Mononuclear cell (primary cell): ENCODE data around the gene NBPF9. TPM values are rescaled to one million over a fixed set of nuclear protein-coding genes. Genes with fewer than 3 reads are reported as not detected.
"Not testable (repeated sequence)": the region's sequence is repeated elsewhere in the genome, so short reads cannot be mapped to it uniquely, and the experiment has no call there.

Source experiments
- H3K27me3 ChIP-seq: 2 replicates; pipeline ENCODE4 v1.6.0; 2011; ENCODE audit warnings: low read length, control low read depth; ENCODE audit not compliant: insufficient read depth
- H3K4me1 ChIP-seq: 2 replicates; pipeline ENCODE4 v1.5.1; 2011; ENCODE audit warnings: mild to moderate bottlenecking, low read length, control low read depth; ENCODE audit not compliant: insufficient read depth
- H3K4me3 ChIP-seq: 2 replicates; pipeline ENCODE4 v1.5.1; 2011; ENCODE audit warnings: mild to moderate bottlenecking, low read length, moderate library complexity
- H3K9me3 ChIP-seq: 2 replicates; pipeline ENCODE4 v1.5.1; 2011; ENCODE audit warnings: low read depth, mild to moderate bottlenecking, control low read depth, low read length
- total RNA-seq: library from RNA; depleted of rRNA; stranded (reverse); fragments of >200 nt; gene quantifications from one replicate; pipeline ENCODE4 v1.2.3, GENCODE V29; 2012

NBPF9 gene
- total RNA-seq, 1 donor = 24.5 TPM

DNA sequence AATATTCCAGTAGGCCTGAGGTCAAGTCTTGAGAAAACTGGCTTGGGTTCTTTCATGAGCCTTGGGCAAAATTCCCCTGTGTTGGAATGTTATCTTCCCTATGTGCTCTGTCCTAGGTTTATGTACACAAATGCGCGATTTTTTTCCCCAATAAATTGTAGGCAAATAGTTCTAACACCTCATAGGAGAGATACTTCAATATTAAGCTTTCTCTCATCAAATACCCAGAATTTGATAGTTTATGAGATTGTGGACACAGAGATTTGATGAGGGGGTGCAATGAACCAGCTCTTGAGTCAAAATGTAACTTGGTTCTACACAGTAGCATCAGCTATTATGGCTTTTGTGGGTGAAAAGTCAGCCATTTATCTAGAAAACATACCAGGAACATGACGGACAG is 38.7 kb downstream of the NBPF9 start:
- H3K27me3 ChIP-seq, H3K4me1 ChIP-seq, H3K9me3 ChIP-seq, H3K4me3 ChIP-seq: not testable (repeated sequence)

GRCh38 chr1:149043056-149043455 is 60.3 kb downstream of the NBPF9 start:
- not testable (repeated sequence) for H3K9me3 ChIP-seq, H3K27me3 ChIP-seq, H3K4me3 ChIP-seq, H3K4me1 ChIP-seq

DNA sequence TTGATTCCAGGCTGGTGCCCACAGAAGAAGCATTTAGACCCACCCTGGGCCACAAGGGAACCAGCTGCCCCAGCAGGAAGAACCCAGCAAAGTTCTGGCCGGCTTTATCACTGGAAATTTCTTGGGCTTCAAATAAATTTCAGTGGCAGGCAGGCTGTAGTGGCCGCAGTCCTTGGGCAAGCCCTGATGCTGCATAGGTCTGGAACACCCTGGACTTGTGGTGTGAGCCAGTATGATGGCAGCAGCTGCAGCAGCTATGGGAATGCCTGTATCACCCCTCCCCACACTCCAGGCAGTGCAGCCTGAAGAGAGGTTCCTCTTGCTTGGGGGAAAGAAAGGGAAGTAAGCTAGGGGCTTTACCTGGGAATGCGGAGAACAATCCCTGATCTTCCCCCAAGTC is 69.4 kb downstream of the NBPF9 start:
- H3K27me3 ChIP-seq, H3K4me1 ChIP-seq, H3K9me3 ChIP-seq, H3K4me3 ChIP-seq: not testable (repeated sequence)

- H3K4me3 ChIP-seq, H3K27me3 ChIP-seq, H3K9me3 ChIP-seq, H3K4me1 ChIP-seq: not testable (repeated sequence)
Observed at GRCh38 chr1:149024327-149024726, 79.0 kb downstream of the NBPF9 start.

DNA sequence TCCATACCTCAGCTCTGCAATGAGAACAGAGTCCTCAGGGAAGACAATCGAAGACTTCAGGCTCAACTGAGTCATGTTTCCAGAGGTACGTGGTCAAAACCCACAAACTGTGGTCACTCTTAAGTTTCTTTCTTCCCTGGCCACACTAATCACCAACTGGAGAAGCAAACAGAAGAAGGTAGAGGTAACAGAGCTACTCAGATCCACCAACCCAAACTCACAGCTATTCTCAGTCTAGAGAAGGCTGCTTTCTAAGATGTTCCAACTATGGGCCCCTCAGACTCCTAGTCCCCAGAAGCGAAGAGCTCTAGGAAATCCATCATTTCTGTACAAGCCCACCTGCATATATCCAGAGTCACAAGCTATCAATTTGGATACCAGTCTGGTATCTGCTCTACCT is 84.8 kb downstream of the NBPF9 start:
- H3K27me3 ChIP-seq, H3K4me1 ChIP-seq, H3K9me3 ChIP-seq, H3K4me3 ChIP-seq: not testable (repeated sequence)

DNA sequence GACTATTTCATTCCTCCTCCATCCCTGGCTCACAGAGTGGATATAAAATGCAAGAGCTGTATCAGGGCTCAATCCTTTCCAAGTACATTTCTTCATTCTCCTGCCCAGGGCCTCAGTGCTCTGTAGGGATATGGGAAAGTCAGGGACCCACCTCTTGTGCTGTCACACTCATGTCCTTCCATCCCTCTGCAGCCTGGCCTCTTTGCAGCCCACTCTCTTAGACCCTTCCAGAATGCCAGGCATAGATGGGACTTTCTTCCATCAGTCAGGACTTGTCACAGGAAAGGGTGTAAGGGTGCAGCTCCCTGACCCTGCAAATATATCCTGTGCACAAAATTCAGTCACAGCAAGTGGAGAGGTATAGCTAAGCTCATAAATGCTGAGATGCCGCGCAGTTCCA is 86.7 kb downstream of the NBPF9 start:
- H3K9me3 ChIP-seq, H3K27me3 ChIP-seq, H3K4me3 ChIP-seq, H3K4me1 ChIP-seq: not testable (repeated sequence)

DNA sequence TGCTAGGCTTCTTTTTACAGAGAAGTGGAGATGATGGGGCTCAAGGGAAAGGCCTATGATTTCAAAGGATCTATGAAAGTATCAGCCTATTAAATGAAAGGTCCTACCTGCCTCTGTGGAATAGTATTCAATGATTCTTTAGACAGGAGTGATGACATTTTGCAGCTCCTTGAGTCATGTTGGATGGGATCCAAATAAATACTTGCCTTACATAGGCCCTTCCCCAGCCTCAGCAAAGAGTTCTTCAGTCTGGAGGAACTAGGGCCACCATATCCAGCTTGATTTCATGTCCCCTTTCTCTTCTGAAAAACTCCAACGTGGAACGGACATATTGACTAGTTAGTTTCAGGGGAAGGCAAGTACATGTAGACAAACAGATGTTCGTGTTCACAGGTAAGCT is 87.8 kb downstream of the NBPF9 start:
- not testable (repeated sequence) for H3K9me3 ChIP-seq, H3K4me3 ChIP-seq, H3K4me1 ChIP-seq, H3K27me3 ChIP-seq

- not testable (repeated sequence) for H3K4me3 ChIP-seq, H3K4me1 ChIP-seq, H3K9me3 ChIP-seq, H3K27me3 ChIP-seq
Observed at GRCh38 chr1:149013513-149013912, 89.8 kb downstream of the NBPF9 start.

- H3K9me3 ChIP-seq, H3K4me3 ChIP-seq: not testable (repeated sequence)
Observed at GRCh38 chr1:149012599-149012998, 90.8 kb downstream of the NBPF9 start.

DNA sequence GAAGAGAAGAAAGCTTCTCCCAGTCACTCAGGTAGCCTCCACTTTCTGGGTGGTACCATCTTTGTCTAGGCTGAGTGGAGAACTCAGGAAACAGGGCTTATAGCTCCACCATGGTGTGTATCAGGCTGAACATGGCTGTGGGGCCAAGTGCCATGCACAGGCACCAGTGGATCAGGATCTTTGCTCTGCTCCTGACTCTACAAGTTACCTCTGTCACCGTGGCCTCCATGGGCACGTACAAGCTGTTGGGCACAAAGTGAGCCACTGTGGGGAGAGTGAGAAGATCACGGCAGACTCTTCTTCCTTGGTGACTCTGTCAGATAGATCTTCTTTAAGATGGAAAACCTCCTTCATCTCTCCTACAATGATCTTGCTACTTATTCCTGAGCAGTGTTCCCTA is 93.6 kb downstream of the NBPF9 start:
- not testable (repeated sequence) for H3K4me1 ChIP-seq, H3K4me3 ChIP-seq, H3K9me3 ChIP-seq, H3K27me3 ChIP-seq

More at GRCh38 chr1:149012599-149012998, 90.8 kb downstream of the NBPF9 start:
- H3K27me3 ChIP-seq, H3K4me1 ChIP-seq: not testable (repeated sequence)

GRCh38 chr1:149008769-149009168 is 94.6 kb downstream of the NBPF9 start:
- H3K9me3 ChIP-seq, H3K4me1 ChIP-seq, H3K4me3 ChIP-seq, H3K27me3 ChIP-seq: not testable (repeated sequence)

DNA sequence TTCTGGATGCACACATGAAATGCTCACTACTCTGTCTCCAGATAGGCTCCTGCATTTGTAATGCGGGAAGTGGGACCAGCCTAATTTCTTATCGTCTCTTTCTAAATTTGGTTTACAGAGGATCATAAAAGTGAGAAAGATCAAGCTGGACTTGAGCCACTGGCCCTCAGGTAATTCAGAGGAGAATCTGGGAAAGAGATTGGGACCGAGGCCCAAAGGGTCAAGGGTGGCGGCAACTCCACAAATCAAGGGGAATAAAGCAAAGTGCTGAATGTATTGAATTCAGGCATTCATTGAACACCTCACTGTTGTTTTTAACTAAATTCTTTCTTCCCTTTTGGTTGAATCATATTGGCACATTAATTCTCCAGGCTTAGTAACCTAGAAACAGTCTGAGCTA is 95.0 kb downstream of the NBPF9 start:
- H3K9me3 ChIP-seq, H3K4me3 ChIP-seq, H3K4me1 ChIP-seq, H3K27me3 ChIP-seq: not testable (repeated sequence)
